ENCODE data around the gene P2RX2. TPM values are rescaled to one million over a fixed set of nuclear protein-coding genes. Genes with fewer than 3 reads are reported as not detected.

Gene P2RX2
- total RNA-seq, 4 donors from 2014 or later = 0.47 to 3.9 (median 3.3) TPM

DNA sequence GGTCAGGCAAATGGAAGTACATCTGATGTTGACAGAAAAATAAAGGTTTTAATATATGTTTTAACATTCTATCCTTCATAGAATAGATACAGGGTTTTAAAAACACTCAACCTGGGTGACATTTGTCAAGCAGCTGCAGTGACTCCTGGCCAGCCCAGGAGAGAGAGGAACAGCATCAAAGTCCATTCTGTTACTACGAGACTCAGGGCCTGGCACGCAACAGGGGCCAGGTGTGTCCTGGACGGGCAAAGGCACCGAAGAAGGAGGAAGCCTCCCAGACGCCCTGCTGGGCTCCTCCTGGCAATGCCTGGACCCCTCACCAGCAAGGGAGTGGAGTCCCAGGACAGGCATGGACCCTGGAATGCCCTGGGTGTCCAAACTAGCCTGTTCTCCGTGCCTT, 30.3 kb upstream of the P2RX2 start:
- WGBS, 2 donors (ENCODE audit: low coverage in 1 of 2) = 93 to 94% methylated on average over 2 to 5 of the region's 6 CpGs

DNA sequence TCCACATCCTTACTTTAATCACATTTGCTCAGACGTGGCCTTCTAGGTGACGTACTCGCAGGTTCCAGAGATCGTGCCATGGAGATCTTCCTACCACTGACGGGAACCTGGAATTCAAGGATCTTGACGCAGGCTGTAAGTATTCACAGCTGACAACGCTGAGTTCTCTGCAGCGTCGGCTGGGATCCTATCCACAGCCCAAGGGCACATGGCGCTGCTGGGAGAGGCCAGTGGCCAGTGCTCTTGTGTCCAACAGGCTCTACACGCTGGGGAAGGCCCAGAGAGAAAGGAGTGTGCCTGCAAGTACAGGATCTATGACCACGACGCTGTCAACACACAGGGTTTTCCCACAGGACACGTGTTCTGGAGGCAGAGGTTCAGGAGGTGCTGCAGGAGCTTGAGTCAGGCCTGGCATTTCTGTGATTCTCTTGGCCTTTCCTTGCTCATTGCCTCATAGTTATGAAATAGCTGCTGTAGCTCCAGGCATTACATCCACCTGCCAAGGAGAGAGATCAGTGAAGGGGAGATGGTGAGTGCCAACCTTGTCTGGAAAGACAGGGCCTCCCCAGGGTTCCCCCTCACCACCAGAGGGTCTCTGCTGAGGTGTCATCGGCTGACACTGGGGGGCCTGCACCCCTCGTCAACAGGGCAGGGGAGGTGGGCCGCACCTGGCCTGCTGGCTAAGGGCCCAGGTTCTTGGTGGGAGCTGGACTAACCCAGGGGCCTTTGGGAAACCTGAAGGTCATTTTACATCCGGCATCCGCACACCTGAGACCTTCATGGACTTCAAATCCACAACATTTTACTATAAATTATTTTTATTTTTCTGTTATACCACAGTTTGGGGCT, 29.5 kb upstream of the P2RX2 start:
- Histone ChIP-seq H3K36me3 (peaks cover 0 to 9% of the 10 kb centered on the region in 2 donors), H3K27me3 (peaks cover 6% of the 10 kb centered on the region), H3K27ac (no peak overlapping the region), H3K4me1 (peaks cover 0 to 8% (median 0%) of the 10 kb centered on the region in 3 donors), H3K9me3 (no peaks in the 10 kb centered on the region), H3K4me3 (no peak overlapping the region)
- 86 to 90% methylated on average over 4 to 7 of the region's 19 CpGs for WGBS, 2 donors (ENCODE audit: low coverage in 1 of 2)
- TF ChIP-seq POLR2A (IDR thresholded peaks at IDR 0.05) (no peak), POLR2AphosphoS5 (IDR thresholded peaks at IDR 0.05) (no peak), EP300 (IDR thresholded peaks at IDR 0.05) (no peak)
- TF ChIP-seq, protein P1, sequence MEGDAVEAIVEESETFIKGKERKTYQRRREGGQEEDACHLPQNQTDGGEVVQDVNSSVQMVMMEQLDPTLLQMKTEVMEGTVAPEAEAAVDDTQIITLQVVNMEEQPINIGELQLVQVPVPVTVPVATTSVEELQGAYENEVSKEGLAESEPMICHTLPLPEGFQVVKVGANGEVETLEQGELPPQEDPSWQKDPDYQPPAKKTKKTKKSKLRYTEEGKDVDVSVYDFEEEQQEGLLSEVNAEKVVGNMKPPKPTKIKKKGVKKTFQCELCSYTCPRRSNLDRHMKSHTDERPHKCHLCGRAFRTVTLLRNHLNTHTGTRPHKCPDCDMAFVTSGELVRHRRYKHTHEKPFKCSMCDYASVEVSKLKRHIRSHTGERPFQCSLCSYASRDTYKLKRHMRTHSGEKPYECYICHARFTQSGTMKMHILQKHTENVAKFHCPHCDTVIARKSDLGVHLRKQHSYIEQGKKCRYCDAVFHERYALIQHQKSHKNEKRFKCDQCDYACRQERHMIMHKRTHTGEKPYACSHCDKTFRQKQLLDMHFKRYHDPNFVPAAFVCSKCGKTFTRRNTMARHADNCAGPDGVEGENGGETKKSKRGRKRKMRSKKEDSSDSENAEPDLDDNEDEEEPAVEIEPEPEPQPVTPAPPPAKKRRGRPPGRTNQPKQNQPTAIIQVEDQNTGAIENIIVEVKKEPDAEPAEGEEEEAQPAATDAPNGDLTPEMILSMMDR (IDR thresholded peaks at IDR 0.05) = no peak
- ATAC-seq = no peak

More for the DNA sequence above, 30.3 kb upstream of the P2RX2 start:
- H3K36me3 ChIP-seq = peaks cover 0 to 9% of the 10 kb centered on the region in 2 donors
- H3K27me3 ChIP-seq = no peaks in the 10 kb centered on the region
- no peak overlapping the region for H3K4me3 ChIP-seq
- no peak for ATAC-seq
- H3K27ac ChIP-seq = no peak overlapping the region
- no peaks in the 10 kb centered on the region for H3K9me3 ChIP-seq
- TF ChIP-seq, protein P1 (IDR thresholded peaks at IDR 0.05) = no peak
- TF ChIP-seq POLR2AphosphoS5 (IDR thresholded peaks at IDR 0.05) (no peak), POLR2A (IDR thresholded peaks at IDR 0.05) (no peak), EP300 (IDR thresholded peaks at IDR 0.05) (no peak)
- H3K4me1 ChIP-seq = peaks cover 0 to 1% (median 0%) of the 10 kb centered on the region in 3 donors

DNA sequence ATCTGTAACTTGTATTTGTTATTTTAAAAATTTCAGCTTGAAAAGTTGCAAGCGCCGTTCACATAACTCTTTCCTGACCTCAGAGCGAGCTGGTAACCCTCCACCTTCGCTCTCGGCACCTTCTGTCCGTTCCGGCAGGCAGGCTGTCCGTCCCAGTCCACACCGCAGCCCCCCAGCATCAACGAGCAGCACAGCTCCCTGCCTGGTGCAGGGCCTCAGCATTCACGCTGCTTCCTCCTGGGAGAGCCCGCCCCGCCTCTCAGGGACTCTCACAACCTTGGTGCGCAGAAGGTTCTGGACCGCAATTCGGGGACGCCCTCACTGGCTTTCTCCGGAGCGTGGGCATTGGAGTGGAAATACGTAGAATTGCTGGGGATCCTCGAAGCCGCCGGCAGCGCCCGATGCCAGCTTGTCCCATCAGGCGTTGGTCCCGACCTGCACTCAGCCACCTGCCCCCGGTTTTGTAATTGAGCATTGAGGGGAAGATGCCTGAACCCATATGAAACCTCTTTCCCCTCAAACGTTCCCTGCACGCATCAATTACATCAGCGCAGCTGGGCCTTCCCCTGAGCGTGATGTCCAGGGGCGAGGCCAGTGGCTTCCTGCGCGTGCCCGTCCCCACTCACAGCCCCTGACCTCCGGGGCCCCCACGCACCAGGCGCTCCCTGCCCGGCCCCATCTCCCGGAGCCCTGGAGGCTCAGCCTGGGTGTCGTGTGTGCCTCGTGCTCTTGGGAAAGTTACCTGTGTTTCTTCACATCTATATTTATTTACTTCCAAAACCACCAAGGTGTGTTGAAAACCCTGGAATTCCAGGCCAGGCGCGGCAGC, 27.3 kb upstream of the P2RX2 start:
- 71 to 92% methylated on average over 9 to 26 of the region's 45 CpGs for WGBS, 2 donors (ENCODE audit: low coverage in 1 of 2)
- TF ChIP-seq EP300 (IDR thresholded peaks at IDR 0.05) (no peak), POLR2A (IDR thresholded peaks at IDR 0.05) (no peak), POLR2AphosphoS5 (IDR thresholded peaks at IDR 0.05) (no peak)
- TF ChIP-seq, protein P1 (IDR thresholded peaks at IDR 0.05) = no peak
- no peak for ATAC-seq
- Histone ChIP-seq H3K9me3 (no peaks in the 10 kb centered on the region), H3K4me1 (peaks cover 0 to 10% (median 0%) of the 10 kb centered on the region in 3 donors), H3K4me3 (no peak overlapping the region), H3K27me3 (peaks cover 18% of the 10 kb centered on the region), H3K27ac (no peak overlapping the region), H3K36me3 (no peaks in the 10 kb centered on the region)

DNA sequence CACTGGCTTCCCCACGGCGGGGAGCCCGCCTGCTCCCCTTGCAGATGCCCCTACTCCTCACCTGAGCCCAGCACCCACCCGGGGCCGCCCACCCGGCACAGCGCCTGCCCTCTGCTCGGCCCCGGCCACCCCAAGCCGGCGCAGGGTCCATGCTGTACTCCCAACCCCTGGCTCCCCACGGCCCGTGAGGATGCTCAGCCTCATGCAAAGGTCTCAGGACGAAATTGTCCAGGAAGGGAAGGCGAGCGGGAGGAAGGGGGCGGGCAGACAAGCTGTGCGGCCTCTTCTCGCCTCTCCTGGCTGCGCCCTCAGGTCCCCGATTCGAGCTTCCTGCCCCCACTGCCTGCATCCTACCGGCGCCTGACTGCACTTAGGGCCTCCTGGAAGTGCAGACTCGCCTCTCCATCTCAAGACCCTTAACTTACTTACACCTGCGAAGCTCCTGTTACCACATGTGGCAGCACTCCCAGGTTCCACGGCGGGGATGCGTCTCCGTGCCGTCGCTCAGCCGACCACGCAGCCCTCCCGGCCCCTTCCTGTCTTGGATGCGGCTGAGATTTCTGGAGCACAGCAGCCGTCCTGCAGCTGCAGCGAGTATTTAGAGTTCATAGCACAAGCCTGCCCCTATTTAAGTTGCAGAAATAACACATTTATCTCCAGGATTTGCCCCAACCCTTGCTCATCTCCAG, 26.1 kb upstream of the P2RX2 start:
- Histone ChIP-seq H3K27ac (no peak overlapping the region), H3K36me3 (no peaks in the 10 kb centered on the region), H3K4me3 (no peak overlapping the region), H3K27me3 (peaks cover 23% of the 10 kb centered on the region), H3K9me3 (no peaks in the 10 kb centered on the region), H3K4me1 (peaks cover 0 to 10% (median 0%) of the 10 kb centered on the region in 3 donors)
- WGBS, 2 donors (ENCODE audit: low coverage in 1 of 2) = 91 to 92% methylated on average over 5 to 9 of the region's 38 CpGs
- no peak for TF ChIP-seq POLR2AphosphoS5 (IDR thresholded peaks at IDR 0.05)
- ATAC-seq = no peak

DNA sequence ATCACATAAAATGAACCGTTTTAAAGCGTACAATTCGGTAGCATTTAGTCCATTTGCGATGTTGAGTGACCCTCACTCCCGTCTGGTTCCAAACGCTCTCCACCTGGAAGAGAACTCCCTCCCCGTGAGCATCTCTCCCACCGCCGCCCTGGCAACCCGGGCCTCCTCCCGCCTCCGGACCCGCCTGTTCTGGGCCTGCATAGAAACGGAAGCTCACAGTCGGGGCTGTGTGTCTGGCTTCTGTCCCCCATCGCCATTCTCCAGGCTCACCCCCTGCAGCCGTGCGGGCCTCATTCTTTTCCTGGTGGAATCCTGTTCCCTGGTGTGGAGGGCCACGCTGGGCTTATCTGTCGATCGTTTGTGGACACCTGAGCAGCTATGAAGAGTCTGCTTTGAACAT, 25.5 kb upstream of the P2RX2 start:
- ATAC-seq = no peak
- H3K27me3 ChIP-seq = peaks cover 23% of the 10 kb centered on the region
- no peak for TF ChIP-seq EP300 (IDR thresholded peaks at IDR 0.05)
- TF ChIP-seq POLR2A (IDR thresholded peaks at IDR 0.05) = no peak
- no peak for TF ChIP-seq POLR2AphosphoS5 (IDR thresholded peaks at IDR 0.05)
- TF ChIP-seq, protein P1 (IDR thresholded peaks at IDR 0.05) = no peak

More for the DNA sequence above, 25.5 kb upstream of the P2RX2 start:
- H3K9me3 ChIP-seq = no peaks in the 10 kb centered on the region
- H3K36me3 ChIP-seq = no peaks in the 10 kb centered on the region
- peaks cover 0 to 10% (median 0%) of the 10 kb centered on the region in 3 donors for H3K4me1 ChIP-seq
- WGBS, 2 donors (ENCODE audit: low coverage in 1 of 2) = 81 to 100% methylated on average over 2 to 21 of the region's 21 CpGs
- no peak overlapping the region for H3K27ac ChIP-seq
- no peak overlapping the region for H3K4me3 ChIP-seq
